ENCODE measurements around the gene CLASP2. TPM values are rescaled to one million over a fixed set of nuclear protein-coding genes. Genes with fewer than 3 reads are reported as not detected.

CLASP2 gene
- total and polyA plus RNA-seq, 7 donors, result 4.8 to 122 (median 77.7) TPM

- intact Hi-C loops (cut with DNase I), result no loop called here
- Histone ChIP-seq H3K27ac (no peak overlapping the region), H3K36me3 (no peaks in the 10 kb centered on the region), H3K4me3 (no peak overlapping the region), H3K27me3 (no peaks in the 10 kb centered on the region), H3K9me3 (peaks cover 0 to 9% (median 0%) of the 10 kb centered on the region in 4 donors), H3K4me1 (no peaks in the 10 kb centered on the region)
- TF ChIP-seq CTCF (IDR thresholded peaks at IDR 0.05) (no peak), POLR2A (IDR thresholded peaks at IDR 0.05) (no peak), EP300 (IDR thresholded peaks at IDR 0.05) (no peak), POLR2AphosphoS5 (IDR thresholded peaks at IDR 0.05) (no peak)
- DNase-seq, result no peak
- WGBS, 2 donors, result 86 to 94% methylated on average over 3 of the region's 3 CpGs
These were observed 32.1 kb upstream of the CLASP2 start for GRCh38 chr3:33750211-33750548.

- peaks cover 0 to 6% (median 0%) of the 10 kb centered on the region in 4 donors for H3K9me3 ChIP-seq
- H3K4me1 ChIP-seq, result no peaks in the 10 kb centered on the region
- no peak overlapping the region for H3K27ac ChIP-seq
- no peak for TF ChIP-seq EP300 (IDR thresholded peaks at IDR 0.05)
- no peak for TF ChIP-seq POLR2A (IDR thresholded peaks at IDR 0.05)
- no peak for TF ChIP-seq POLR2AphosphoS5 (IDR thresholded peaks at IDR 0.05)
- no peaks in the 10 kb centered on the region for H3K27me3 ChIP-seq
- no peak overlapping the region for H3K4me3 ChIP-seq
- no peak for DNase-seq
- intact Hi-C loops (cut with DNase I), result no loop called here
- H3K36me3 ChIP-seq, result no peaks in the 10 kb centered on the region
- WGBS, 2 donors, result 38 to 44% methylated on average over 2 of the region's 2 CpGs
These were observed 31.6 kb upstream of the CLASP2 start for GRCh38 chr3:33749546-33750210.

GRCh38 chr3:33746416-33747116, 28.5 kb upstream of the CLASP2 start:
- no peak for DNase-seq
- Histone ChIP-seq H3K27ac (no peak overlapping the region), H3K27me3 (no peaks in the 10 kb centered on the region), H3K9me3 (no peaks in the 10 kb centered on the region), H3K4me3 (no peak overlapping the region), H3K4me1 (no peaks in the 10 kb centered on the region), H3K36me3 (no peaks in the 10 kb centered on the region)
- WGBS, 2 donors, result 64 to 75% methylated on average over 7 of the region's 7 CpGs
- intact Hi-C loops (cut with DNase I), result no loop called here
- TF ChIP-seq CTCF (IDR thresholded peaks at IDR 0.05) (no peak), POLR2A (IDR thresholded peaks at IDR 0.05) (no peak), EP300 (IDR thresholded peaks at IDR 0.05) (no peak), POLR2AphosphoS5 (IDR thresholded peaks at IDR 0.05) (no peak)

- 66 to 77% methylated on average over 1 of the region's 1 CpG for WGBS, 2 donors
- DNase-seq, result no peak
- intact Hi-C loops (cut with DNase I), result no loop called here
- Histone ChIP-seq H3K4me3 (no peak overlapping the region), H3K9me3 (no peaks in the 10 kb centered on the region), H3K27ac (no peak overlapping the region), H3K36me3 (no peaks in the 10 kb centered on the region), H3K27me3 (no peaks in the 10 kb centered on the region), H3K4me1 (no peaks in the 10 kb centered on the region)
- TF ChIP-seq POLR2AphosphoS5 (IDR thresholded peaks at IDR 0.05) (no peak), CTCF (IDR thresholded peaks at IDR 0.05) (no peak), EP300 (IDR thresholded peaks at IDR 0.05) (no peak), POLR2A (IDR thresholded peaks at IDR 0.05) (no peak)
These were observed 19.1 kb upstream of the CLASP2 start for GRCh38 chr3:33737146-33737545.

- intact Hi-C loops (cut with DNase I), result no loop called here
- no peaks in the 10 kb centered on the region for H3K36me3 ChIP-seq
- H3K4me1 ChIP-seq, result no peaks in the 10 kb centered on the region
- DNase-seq, result no peak
- H3K9me3 ChIP-seq, result no peaks in the 10 kb centered on the region
- no peak overlapping the region for H3K27ac ChIP-seq
- no peaks in the 10 kb centered on the region for H3K27me3 ChIP-seq
- 92 to 94% methylated on average over 3 of the region's 3 CpGs for WGBS, 2 donors
- no peak overlapping the region for H3K4me3 ChIP-seq
- TF ChIP-seq POLR2A (IDR thresholded peaks at IDR 0.05), result no peak
- TF ChIP-seq CTCF (IDR thresholded peaks at IDR 0.05), result no peak
- TF ChIP-seq EP300 (IDR thresholded peaks at IDR 0.05), result no peak
- no peak for TF ChIP-seq POLR2AphosphoS5 (IDR thresholded peaks at IDR 0.05)
These were observed 14.3 kb upstream of the CLASP2 start for GRCh38 chr3:33732394-33732793.
